ENCODE measurements around the gene FAM180B. TPM values are rescaled to one million over a fixed set of nuclear protein-coding genes. Genes with fewer than 3 reads are reported as not detected.

The FAM180B gene
- total and polyA plus RNA-seq, 2 of the 8 experiments (the other 6 are each of a cell fraction or from before 2014, with no cell fraction given) = 0.09 TPM; not detected in 1

DNA sequence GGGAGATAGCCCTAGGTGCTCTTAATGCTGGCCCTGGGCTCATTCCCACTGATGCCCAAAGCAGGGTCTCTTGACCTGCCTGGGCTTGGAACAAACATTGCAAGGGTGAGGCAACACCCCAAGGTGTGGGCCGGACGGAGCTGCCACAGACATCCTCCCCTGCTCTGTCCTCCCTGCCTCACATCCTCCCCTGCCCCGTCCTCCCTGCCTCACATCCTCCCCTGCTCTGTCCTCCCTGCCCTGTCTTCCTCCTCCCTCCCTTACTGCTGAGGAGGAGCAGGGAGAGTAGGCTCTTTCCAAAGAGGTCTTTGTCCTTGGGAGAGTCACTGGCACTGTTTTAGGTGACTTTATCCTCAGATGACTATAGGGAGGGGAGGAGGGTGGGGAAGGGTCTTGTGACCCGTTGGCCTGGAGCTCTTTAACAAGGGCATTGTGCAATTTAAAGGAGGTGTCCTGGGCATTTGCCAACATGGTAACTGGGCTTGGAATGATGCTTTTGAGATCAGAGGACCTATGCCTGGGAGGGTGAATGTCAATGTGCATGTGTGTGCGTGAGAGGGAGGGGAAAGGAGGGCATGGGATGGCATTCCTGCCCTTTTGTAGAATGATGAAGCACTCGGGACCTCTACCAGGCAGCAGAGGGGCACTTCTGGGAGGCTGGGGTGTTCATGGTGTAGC is 700 bp downstream of the FAM180B start:
- H3K9ac ChIP-seq (replicated peaks in 1 of 4; ENCODE audit: extremely low read depth in 1 of 4, low read depth in 3 of 4, low read length in 3 of 4) = no peak overlapping the region
- no peaks in the 10 kb centered on the region for H3K79me1 ChIP-seq (ENCODE audit: low read depth, low read length)
- no peak overlapping the region for H2AK5ac ChIP-seq (ENCODE audit: low read depth, low read length)
- H3K36me3 ChIP-seq (ENCODE audit: control insufficient read depth in 2 of 4, insufficient read depth in 4 of 4, low read length in 3 of 4) = peaks cover 13 to 21% (median 19%) of the 10 kb centered on the region in 4 experiments; a peak in 7 of 8 replicates
- no peaks in the 10 kb centered on the region for H3K79me2 ChIP-seq (ENCODE audit: control insufficient read depth in 1 of 2, insufficient read depth in 2 of 2, low read length in 2 of 2)
- H2BK12ac ChIP-seq (ENCODE audit: low read depth, low read length) = no peak overlapping the region
- no peak overlapping the region for H2BK120ac ChIP-seq (replicated peaks; ENCODE audit: low read depth, low read length)
- ChIA-PET POLR2A (ENCODE audit: partially characterized antibody) (interaction anchor here (0.6 to 2.7 kb wide), 5 partner anchors 8 to 312 kb away, joined by 3 to 14 read pairs (median 5); partner anchors contain the start of gene C1QTNF4), CTCF (ENCODE audit: partially characterized antibody) (interaction anchor here (1.6 to 1.9 kb wide), 2 partner anchors 9 to 11 kb away, joined by 3 to 5 read pairs; partner anchors contain the start of genes KBTBD4 and NDUFS3)
- FAIRE-seq (no peak), DNase-seq (ENCODE audit: low read depth in 1 of 2, low spot score in 2 of 2) (no peak)
- 90% methylated on average over 3 of the region's 6 CpGs; no CpG with 5 or more reads in 1 of the 2 experiments for WGBS, 2 experiments (ENCODE audit: extremely low coverage in 1 of 2, insufficient coverage in 1 of 2, insufficient read length in 1 of 2, insufficient replicate concordance in 2 of 2, low coverage in 1 of 2, low lambda C conversion rate in 2 of 2, missing lambda C conversion rate in 1 of 2)
- no peak overlapping the region for H3K23ac ChIP-seq (ENCODE audit: insufficient read length)
- H3K27ac ChIP-seq (ENCODE audit: low read depth, low read length) = no peak overlapping the region
- H3K18ac ChIP-seq (ENCODE audit: extremely low read depth, low read length) = no peak overlapping the region
- no peak overlapping the region for H3K4me2 ChIP-seq (ENCODE audit: insufficient read depth in 1 of 2, low read depth in 2 of 2, low read length in 2 of 2)
- no peaks in the 10 kb centered on the region for H3K9me3 ChIP-seq (ENCODE audit: insufficient read depth in 2 of 2, low read depth in 1 of 2, low read length in 1 of 2)
- peaks cover 2 to 3% of the 10 kb centered on the region in 2 experiments for H4K20me1 ChIP-seq (replicated peaks in 1 of 2; ENCODE audit: control insufficient read depth in 1 of 2, insufficient read depth in 2 of 2, low read length in 2 of 2)
- no peak overlapping the region for H4K5ac ChIP-seq (ENCODE audit: insufficient read length, low read depth, low read length)
- H4K91ac ChIP-seq (replicated peaks; ENCODE audit: insufficient read length, low read length) = no peak overlapping the region
- no peak overlapping the region for H3K4me3 ChIP-seq (ENCODE audit: extremely low read depth in 1 of 4, insufficient read depth in 2 of 4, low read depth in 3 of 4, low read length in 4 of 4)
- H2AFZ ChIP-seq (ENCODE audit: low read length) = no peak overlapping the region
- no peak overlapping the region for H2BK20ac ChIP-seq (ENCODE audit: low read length)
- H3K23me2 ChIP-seq (ENCODE audit: low read depth, low read length) = no peaks in the 10 kb centered on the region; the same call in 1 of the 2 replicates
- no peaks in the 10 kb centered on the region; a peak in 2 of 7 replicates for H3K27me3 ChIP-seq (replicated peaks in 1 of 4; ENCODE audit: control insufficient read depth in 3 of 4, extremely low read depth in 1 of 4, insufficient read depth in 3 of 4, low read length in 3 of 4)
- H3K4ac ChIP-seq (replicated peaks; ENCODE audit: insufficient read length, low read depth, low read length) = no peak overlapping the region
- H2BK5ac ChIP-seq (ENCODE audit: low read depth, low read length) = no peak overlapping the region; the same call in 1 of the 2 replicates
- H3K14ac ChIP-seq (ENCODE audit: insufficient read length) = no peak overlapping the region
- no peak overlapping the region for H2BK15ac ChIP-seq (ENCODE audit: low read length)
- H4K8ac ChIP-seq (ENCODE audit: extremely low read depth, insufficient read depth, low read length) = no peak overlapping the region
- H3K56ac ChIP-seq (replicated peaks; ENCODE audit: insufficient read length, low read depth, low read length) = no peak overlapping the region
- TF ChIP-seq, protein P1, sequence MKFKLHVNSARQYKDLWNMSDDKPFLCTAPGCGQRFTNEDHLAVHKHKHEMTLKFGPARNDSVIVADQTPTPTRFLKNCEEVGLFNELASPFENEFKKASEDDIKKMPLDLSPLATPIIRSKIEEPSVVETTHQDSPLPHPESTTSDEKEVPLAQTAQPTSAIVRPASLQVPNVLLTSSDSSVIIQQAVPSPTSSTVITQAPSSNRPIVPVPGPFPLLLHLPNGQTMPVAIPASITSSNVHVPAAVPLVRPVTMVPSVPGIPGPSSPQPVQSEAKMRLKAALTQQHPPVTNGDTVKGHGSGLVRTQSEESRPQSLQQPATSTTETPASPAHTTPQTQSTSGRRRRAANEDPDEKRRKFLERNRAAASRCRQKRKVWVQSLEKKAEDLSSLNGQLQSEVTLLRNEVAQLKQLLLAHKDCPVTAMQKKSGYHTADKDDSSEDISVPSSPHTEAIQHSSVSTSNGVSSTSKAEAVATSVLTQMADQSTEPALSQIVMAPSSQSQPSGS (IDR thresholded peaks at IDR 0.05; ENCODE audit: low read length) = no peak
- TF ChIP-seq POU5F1 (IDR thresholded peaks at IDR 0.05; ENCODE audit: low read depth, low read length) = no peak
- no peak for TF ChIP-seq SIX5 (IDR thresholded peaks at IDR 0.05; ENCODE audit: low read depth, low read length)
- H3K4me1 ChIP-seq (replicated peaks in 1 of 4; ENCODE audit: control insufficient read depth in 3 of 4, insufficient read depth in 4 of 4, low read length in 3 of 4) = no peaks in the 10 kb centered on the region; a peak in 1 of 7 replicates
